Caco-2 (cell line): ENCODE data around the gene MLPH. TPM values are rescaled to one million over a fixed set of nuclear protein-coding genes. Genes with fewer than 3 reads are reported as not detected.

Experiments
- BruUV-seq: library from RNA; stranded (reverse); fragments of 400-500 nt; replicated peaks from 2 replicates; lab custom pipeline; 2021; lab: Mats Ljungman, UMichigan
- CTCF ChIA-PET: fragments of 300-600 bp; sonication (Branson Sonifier 250); formaldehyde crosslinking; loops from one replicate; lab custom pipeline; 2022; ENCODE audit warnings: antibody characterized with exemption; lab: Charles Lee
- POLR2A ChIA-PET: fragments of 300-600 bp; sonication (Branson Sonifier 250); formaldehyde crosslinking; loops from one replicate; lab custom pipeline; 2022; ENCODE audit warnings: antibody characterized with exemption; lab: Charles Lee
- DNase-seq, 2 experiments: peaks; one replicate each; pipeline versions ENCODE4 v3.0.0 to v3.0.0-alpha.2; 2020 to 2022
- H3K27me3 ChIP-seq: replicated peaks from 2 replicates; pipeline ENCODE4 v1.6.0; 2011; ENCODE audit warnings: low read length; ENCODE audit not compliant: control insufficient read depth, insufficient read depth
- H3K36me3 ChIP-seq: 2 replicates; pipeline ENCODE4 v1.5.1; 2011; ENCODE audit warnings: low read length; ENCODE audit not compliant: control insufficient read depth, insufficient read depth
- H3K4me1 ChIP-seq: fragments of 250-450 bp; sonication (Bioruptor Pico); 2 replicates; pipeline ENCODE4 v1.5.1; 2020; ENCODE audit warnings: mild to moderate bottlenecking
- H3K4me3 ChIP-seq: 2 replicates; pipeline ENCODE4 v1.5.1; 2011; ENCODE audit warnings: low read depth, mild to moderate bottlenecking, control low read depth, low read length
- H3K9me3 ChIP-seq: fragments of 250-450 bp; sonication (Bioruptor Pico); 2 replicates; pipeline ENCODE4 v1.5.1; 2020; ENCODE audit warnings: mild to moderate bottlenecking, moderate library complexity
- H3K27ac Mint-ChIP-seq: one replicate; pipeline ENCODE4 v1.8.0; 2022; ENCODE audit warnings: mixed read lengths; ENCODE audit not compliant: unreplicated experiment
- H3K27me3 Mint-ChIP-seq: one replicate; pipeline ENCODE4 v1.8.0; 2022; ENCODE audit warnings: mixed read lengths; ENCODE audit not compliant: insufficient read depth, unreplicated experiment
- H3K36me3 Mint-ChIP-seq: one replicate; pipeline ENCODE4 v1.8.0; 2022; ENCODE audit warnings: mild to moderate bottlenecking, mixed read lengths; ENCODE audit not compliant: insufficient read depth, unreplicated experiment
- H3K4me1 Mint-ChIP-seq: one replicate; pipeline ENCODE4 v1.8.0; 2022; ENCODE audit warnings: low read depth, mixed read lengths; ENCODE audit not compliant: unreplicated experiment
- H3K4me3 Mint-ChIP-seq: one replicate; pipeline ENCODE4 v1.8.0; 2022; ENCODE audit warnings: mild to moderate bottlenecking, moderate library complexity, mixed read lengths; ENCODE audit not compliant: unreplicated experiment
- H3K9me3 Mint-ChIP-seq: one replicate; pipeline ENCODE4 v1.8.0; 2022; ENCODE audit warnings: mixed read lengths; ENCODE audit not compliant: unreplicated experiment
- intact Hi-C: fragments of 100-400 bp; cut with micrococcal nuclease; formaldehyde crosslinking; loops from one replicate; pipeline ENCODE4 v1.10.0; 2022; ENCODE audit not compliant: unreplicated experiment
- total RNA-seq: library from RNA; stranded (reverse); gene quantifications from 2 replicates; pipeline ENCODE4 v1.2.3, GENCODE V29; 2022
- TF ChIP-seq, protein P1 (sequence below), 2 experiments: fragments of 200-600 bp in 1 of 2; IDR thresholded peaks; 1 replicate in 1 of 2; 2 replicates in 1 of 2; pipeline versions ENCODE4 v1.5.1 to v1.8.0; 2011 to 2022; ENCODE audit warnings: antibody characterized with exemption in 1 of 2, control low read depth in 1 of 2, inconsistent platforms in 1 of 2, low read depth in 1 of 2, low read length in 1 of 2, mild to moderate bottlenecking in 1 of 2, moderate library complexity in 1 of 2; ENCODE audit not compliant: insufficient read depth in 1 of 2, severe bottlenecking in 1 of 2, unreplicated experiment in 1 of 2

The MLPH gene
- total RNA-seq, 1 experiment from 2014 or later, result not detected

DNA sequence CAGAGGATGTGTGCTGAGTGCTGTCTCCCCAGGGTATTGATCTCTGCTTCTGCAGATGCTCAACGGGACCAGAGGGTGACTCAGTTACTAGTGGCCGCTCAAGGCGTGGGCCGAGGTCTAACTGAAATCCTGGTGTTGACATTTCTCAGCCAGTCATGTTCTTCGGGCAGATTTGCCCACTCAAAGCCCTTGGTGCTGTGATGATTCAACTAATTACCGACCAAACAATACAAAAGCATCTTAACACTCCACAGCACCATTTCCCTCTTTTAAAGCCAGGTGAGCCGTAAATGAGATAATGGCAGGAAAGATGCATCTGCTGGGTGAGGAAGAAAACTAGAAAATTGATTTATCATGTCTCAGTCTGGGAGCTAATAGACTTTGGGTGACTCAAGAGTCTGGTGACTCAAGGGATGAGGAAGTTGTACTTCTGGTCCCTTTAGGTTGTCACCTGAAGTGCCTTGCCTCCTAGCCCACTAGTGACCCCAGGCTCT is 46.7 kb downstream of the MLPH start:
- BruUV-seq, result no TSS peak
- TF ChIP-seq, protein P1, sequence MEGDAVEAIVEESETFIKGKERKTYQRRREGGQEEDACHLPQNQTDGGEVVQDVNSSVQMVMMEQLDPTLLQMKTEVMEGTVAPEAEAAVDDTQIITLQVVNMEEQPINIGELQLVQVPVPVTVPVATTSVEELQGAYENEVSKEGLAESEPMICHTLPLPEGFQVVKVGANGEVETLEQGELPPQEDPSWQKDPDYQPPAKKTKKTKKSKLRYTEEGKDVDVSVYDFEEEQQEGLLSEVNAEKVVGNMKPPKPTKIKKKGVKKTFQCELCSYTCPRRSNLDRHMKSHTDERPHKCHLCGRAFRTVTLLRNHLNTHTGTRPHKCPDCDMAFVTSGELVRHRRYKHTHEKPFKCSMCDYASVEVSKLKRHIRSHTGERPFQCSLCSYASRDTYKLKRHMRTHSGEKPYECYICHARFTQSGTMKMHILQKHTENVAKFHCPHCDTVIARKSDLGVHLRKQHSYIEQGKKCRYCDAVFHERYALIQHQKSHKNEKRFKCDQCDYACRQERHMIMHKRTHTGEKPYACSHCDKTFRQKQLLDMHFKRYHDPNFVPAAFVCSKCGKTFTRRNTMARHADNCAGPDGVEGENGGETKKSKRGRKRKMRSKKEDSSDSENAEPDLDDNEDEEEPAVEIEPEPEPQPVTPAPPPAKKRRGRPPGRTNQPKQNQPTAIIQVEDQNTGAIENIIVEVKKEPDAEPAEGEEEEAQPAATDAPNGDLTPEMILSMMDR (IDR thresholded peaks at IDR 0.05; ENCODE audit: insufficient read depth in 1 of 2, low read depth in 1 of 2, low read length in 1 of 2, severe bottlenecking in 1 of 2, unreplicated experiment in 1 of 2), result no peak
- intact Hi-C loops, result no loop called here
- H3K27me3 ChIP-seq, result no peaks in the 10 kb centered on the region
- Mint-ChIP-seq H3K4me3 (no peak overlapping the region), H3K27me3 (no peaks in the 10 kb centered on the region), H3K27ac (no peak overlapping the region), H3K36me3 (no peaks in the 10 kb centered on the region), H3K4me1 (no peaks in the 10 kb centered on the region), H3K9me3 (no peaks in the 10 kb centered on the region)
- no peaks in the 10 kb centered on the region for H3K4me1 ChIP-seq
- H3K9me3 ChIP-seq, result no peaks in the 10 kb centered on the region
- no peaks in the 10 kb centered on the region for H3K36me3 ChIP-seq
- DNase-seq, result no peak
- no peak overlapping the region for H3K4me3 ChIP-seq
- ChIA-PET CTCF (interaction anchor here (1.0 kb wide), 1 partner anchor 38 kb away, joined by 3 read pairs; no protein-coding TSS in a partner anchor), POLR2A (no interaction called here)

DNA sequence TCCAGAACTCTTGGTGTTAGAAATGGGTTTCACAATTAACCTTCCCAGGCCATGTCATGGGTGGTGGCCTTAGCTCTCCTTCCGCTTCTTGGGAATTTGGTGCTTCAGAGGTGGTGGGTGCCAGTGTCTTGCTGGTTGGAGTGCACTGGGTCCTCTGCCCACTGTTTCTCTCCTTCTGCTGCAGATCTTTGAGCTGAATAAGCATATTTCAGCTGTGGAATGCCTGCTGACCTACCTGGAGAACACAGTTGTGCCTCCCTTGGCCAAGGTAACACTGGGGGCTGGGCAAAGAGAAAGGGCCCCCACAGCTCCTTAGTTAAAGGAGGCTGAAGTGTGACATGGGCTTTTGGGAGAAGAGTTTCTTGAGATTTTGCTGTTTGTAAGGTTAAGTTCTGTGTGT is 47.3 kb downstream of the MLPH start:
- TF ChIP-seq, protein P1 (IDR thresholded peaks at IDR 0.05; ENCODE audit: insufficient read depth in 1 of 2, low read depth in 1 of 2, low read length in 1 of 2, severe bottlenecking in 1 of 2, unreplicated experiment in 1 of 2), result no peak
- POLR2A ChIA-PET, result no interaction called here

DNA sequence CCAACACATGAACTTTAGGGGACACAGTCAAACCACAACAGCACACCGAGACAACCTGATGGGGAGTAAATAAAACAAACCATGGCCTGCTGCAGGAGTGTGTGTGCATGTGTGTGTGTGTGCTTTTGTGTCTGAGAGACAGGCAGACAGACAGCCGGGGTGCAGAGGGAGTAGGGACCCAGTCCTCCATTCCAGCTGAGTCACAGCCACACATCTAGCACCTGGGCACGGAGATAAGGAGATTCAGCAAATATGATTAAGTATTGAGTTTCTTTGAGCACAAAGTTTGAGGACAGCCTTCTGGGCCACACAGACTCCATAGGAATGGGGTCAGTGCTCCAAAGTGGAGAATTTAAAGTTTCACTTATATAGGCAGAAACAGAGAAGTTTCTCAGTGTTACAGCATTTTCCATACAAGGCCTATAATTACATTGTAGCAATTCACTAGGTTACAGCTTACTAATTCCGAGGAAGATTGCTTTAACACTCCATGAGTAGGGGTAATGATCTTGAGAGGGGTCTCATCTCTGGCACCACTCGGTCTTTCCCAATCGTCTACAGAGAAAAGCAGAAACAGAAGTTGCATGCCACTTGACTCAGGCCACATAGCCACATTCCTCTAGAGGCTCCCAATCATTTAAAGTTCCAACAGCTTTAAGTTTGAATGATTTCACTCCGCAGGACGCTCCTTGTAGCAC is 48.5 kb downstream of the MLPH start:
- intact Hi-C loops, result no loop called here
- no peaks in the 10 kb centered on the region for H3K9me3 ChIP-seq
- no TSS peak for BruUV-seq
- TF ChIP-seq, protein P1 (IDR thresholded peaks at IDR 0.05; ENCODE audit: insufficient read depth in 1 of 2, low read depth in 1 of 2, low read length in 1 of 2, severe bottlenecking in 1 of 2, unreplicated experiment in 1 of 2), result no peak
- no peaks in the 10 kb centered on the region for H3K9me3 Mint-ChIP-seq
- H3K27me3 ChIP-seq, result no peaks in the 10 kb centered on the region
- CTCF ChIA-PET, result no interaction called here
- no peak for DNase-seq
- no peaks in the 10 kb centered on the region for H3K27me3 Mint-ChIP-seq
- H3K4me3 ChIP-seq, result no peak overlapping the region
- no peak overlapping the region for H3K27ac Mint-ChIP-seq
- H3K36me3 Mint-ChIP-seq, result no peaks in the 10 kb centered on the region
- POLR2A ChIA-PET, result no interaction called here
- H3K4me3 Mint-ChIP-seq, result no peak overlapping the region
- no peaks in the 10 kb centered on the region for H3K4me1 Mint-ChIP-seq
- H3K4me1 ChIP-seq, result no peaks in the 10 kb centered on the region
- no peaks in the 10 kb centered on the region for H3K36me3 ChIP-seq

More for the DNA sequence above, 47.3 kb downstream of the MLPH start:
- H3K9me3 ChIP-seq, result no peaks in the 10 kb centered on the region
- Mint-ChIP-seq H3K4me1 (no peaks in the 10 kb centered on the region), H3K4me3 (no peak overlapping the region), H3K9me3 (no peaks in the 10 kb centered on the region), H3K36me3 (no peaks in the 10 kb centered on the region), H3K27me3 (no peaks in the 10 kb centered on the region), H3K27ac (no peak overlapping the region)
- BruUV-seq, result no TSS peak
- intact Hi-C loops, result no loop called here
- no peak for DNase-seq
- H3K4me3 ChIP-seq, result no peak overlapping the region
- no peaks in the 10 kb centered on the region for H3K4me1 ChIP-seq
- CTCF ChIA-PET, result no interaction called here
- H3K27me3 ChIP-seq, result no peaks in the 10 kb centered on the region
- H3K36me3 ChIP-seq, result no peaks in the 10 kb centered on the region
